ENCODE data around the gene XPNPEP2.

XPNPEP2 gene

GRCh38 chrX:129738466-129739308 lies at the start of gene XPNPEP2:
Gene XPNPEP2 (plus strand): TSS chrX:129738979. CDS start chrX:129739214, 235 bp downstream.
- DNase-seq = no peak

GRCh38 chrX:129689796-129690195 lies 49.0 kb upstream of the XPNPEP2 start:
- DNase-seq = no peak

GRCh38 chrX:129690435-129690834 lies 48.3 kb upstream of the XPNPEP2 start:
- no peak for DNase-seq

- DNase-seq = no peak
Measured at GRCh38 chrX:129693354-129693753, 45.4 kb upstream of the XPNPEP2 start.

GRCh38 chrX:129694805-129695204 lies 44.0 kb upstream of the XPNPEP2 start:
- DNase-seq = no peak

GRCh38 chrX:129695535-129695934 lies 43.2 kb upstream of the XPNPEP2 start:
- no peak for DNase-seq

- no peak for DNase-seq
Measured at GRCh38 chrX:129695937-129696336, 42.8 kb upstream of the XPNPEP2 start.

GRCh38 chrX:129696463-129697155 lies 42.2 kb upstream of the XPNPEP2 start:
- DNase-seq = no peak

- no peak for DNase-seq
Measured at GRCh38 chrX:129697204-129697829, 41.5 kb upstream of the XPNPEP2 start.

- DNase-seq = no peak
Measured at GRCh38 chrX:129698150-129698549, 40.6 kb upstream of the XPNPEP2 start.

- DNase-seq = no peak
Measured at GRCh38 chrX:129700536-129700935, 38.2 kb upstream of the XPNPEP2 start.

- DNase-seq = no peak
Measured at GRCh38 chrX:129701624-129702069, 37.1 kb upstream of the XPNPEP2 start.

GRCh38 chrX:129704491-129704890 lies 34.3 kb upstream of the XPNPEP2 start:
- DNase-seq = no peak

- no peak for DNase-seq
Measured at GRCh38 chrX:129705377-129705925, 33.3 kb upstream of the XPNPEP2 start.

- no peak for DNase-seq
Measured at GRCh38 chrX:129705988-129706387, 32.8 kb upstream of the XPNPEP2 start.

- DNase-seq = no peak
Measured at GRCh38 chrX:129706400-129707072, 32.2 kb upstream of the XPNPEP2 start.

GRCh38 chrX:129714581-129714980 lies 24.2 kb upstream of the XPNPEP2 start:
- no peak for DNase-seq

- no peak for DNase-seq
Measured at GRCh38 chrX:129716507-129716906, 22.3 kb upstream of the XPNPEP2 start.

GRCh38 chrX:129717892-129718291 lies 20.9 kb upstream of the XPNPEP2 start:
- DNase-seq = no peak

- DNase-seq = no peak
Measured at GRCh38 chrX:129718676-129719075, 20.1 kb upstream of the XPNPEP2 start.

- no peak for DNase-seq
Measured at GRCh38 chrX:129719268-129719667, 19.5 kb upstream of the XPNPEP2 start.

- no peak for DNase-seq
Measured at GRCh38 chrX:129719931-129720530, 18.7 kb upstream of the XPNPEP2 start.
